ENCODE measurements around the gene LY6G5C. TPM values are rescaled to one million over a fixed set of nuclear protein-coding genes. Genes with fewer than 3 reads are reported as not detected.

LY6G5C gene
- total and polyA plus RNA-seq, 9 of the 15 experiments (the other 6 are each of a cell fraction or from before 2014, with no cell fraction given) = 0.10 to 0.67 (median 0.46) TPM; not detected in 4

DNA sequence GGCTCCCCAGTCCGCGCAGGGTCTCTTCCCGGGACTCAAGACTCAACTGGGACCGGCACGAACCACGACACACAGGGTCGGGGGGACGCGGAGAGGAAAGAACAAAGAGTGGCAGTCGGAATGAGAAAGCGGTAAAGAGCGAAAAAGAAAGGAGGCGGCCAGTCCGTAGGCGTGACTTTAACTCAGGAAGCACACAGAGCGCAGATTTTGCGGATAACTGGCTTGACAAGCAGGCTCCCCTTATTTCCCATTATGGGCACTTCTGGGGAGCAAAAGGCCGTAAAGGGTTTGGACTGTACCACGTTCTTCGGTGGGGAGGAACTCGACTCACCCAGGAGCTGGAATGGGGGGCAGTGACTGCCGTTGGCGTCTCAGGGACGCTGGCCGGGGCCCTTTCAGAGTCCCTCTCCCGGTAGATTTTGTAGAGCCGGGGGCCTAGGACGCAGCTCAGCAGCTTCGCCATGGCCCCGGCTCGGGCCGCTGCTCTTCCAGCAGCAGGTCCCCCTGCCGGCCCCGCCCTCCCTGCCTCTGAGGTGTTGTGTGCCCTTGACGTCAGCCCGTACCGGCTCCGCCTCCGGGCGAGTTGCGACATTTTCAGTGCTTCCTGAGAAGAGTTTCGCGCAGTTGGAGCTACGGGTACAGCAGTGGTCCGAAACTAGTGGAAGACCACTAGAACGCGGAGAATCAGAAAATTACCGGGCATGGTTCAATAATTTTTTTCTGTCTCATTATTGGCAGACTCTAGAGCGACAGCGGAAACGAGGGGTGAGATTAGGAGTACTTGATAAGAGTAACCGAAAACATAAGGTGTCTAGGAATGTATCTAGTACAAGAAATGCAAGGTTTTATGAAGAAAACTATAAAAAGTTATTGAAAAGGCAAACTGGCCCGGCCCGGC lies 22.2 kb upstream of the LY6G5C start, which contains the start of gene ABHD16A (continued):
- TF ChIP-seq CREB3 (tag; conservative IDR thresholded peaks at IDR 0.05; ENCODE audit: low read depth) (no peak; the same call in 1 of the 2 replicates), NBN (IDR thresholded peaks at IDR 0.05; ENCODE audit: low read depth) (peak; percentile 62), ZNF668 (CRISPR knock-in tag; IDR thresholded peaks at IDR 0.05) (peak; percentile 69; the same call in 1 of the 2 replicates), STAT5A (IDR thresholded peaks at IDR 0.05; ENCODE audit: borderline replicate concordance, low read length) (peak; percentile 23; the same call in 1 of the 2 replicates), BACH1 (tag; IDR thresholded peaks at IDR 0.05) (peak; percentile 60; the same call in 1 of the 2 replicates), ZBTB17 (CRISPR knock-in tag; IDR thresholded peaks at IDR 0.05) (peak; percentile 97), ZNF217 (CRISPR knock-in tag; IDR thresholded peaks at IDR 0.05) (no peak; the same call in 1 of the 2 replicates), ZNF133 (CRISPR knock-in tag; IDR thresholded peaks at IDR 0.05) (no peak; the same call in 1 of the 2 replicates), HMG20A (CRISPR knock-in tag; conservative IDR thresholded peaks at IDR 0.05) (no peak), MLX (CRISPR knock-in tag; conservative IDR thresholded peaks at IDR 0.05) (0 out of 4 replicates have a peak, but pooled peaks of 1 of the 2 experiments have one; percentile 21), CBX3 (IDR thresholded peaks at IDR 0.05; ENCODE audit: borderline replicate concordance in 1 of 2, low read length in 2 of 2) (peak in 1 of 2 experiments; percentile 63; a peak in 1 of 3 replicates), THAP7 (CRISPR knock-in tag; IDR thresholded peaks at IDR 0.05) (0 out of 2 replicates have a peak, but pooled peaks have one; percentile 34), ZNF57 (CRISPR knock-in tag; IDR thresholded peaks at IDR 0.05) (0 out of 2 replicates have a peak, but pooled peaks have one; percentile 31), ADNP (tag; IDR thresholded peaks at IDR 0.05) (no peak)
- TF ChIP-seq, protein P1, sequence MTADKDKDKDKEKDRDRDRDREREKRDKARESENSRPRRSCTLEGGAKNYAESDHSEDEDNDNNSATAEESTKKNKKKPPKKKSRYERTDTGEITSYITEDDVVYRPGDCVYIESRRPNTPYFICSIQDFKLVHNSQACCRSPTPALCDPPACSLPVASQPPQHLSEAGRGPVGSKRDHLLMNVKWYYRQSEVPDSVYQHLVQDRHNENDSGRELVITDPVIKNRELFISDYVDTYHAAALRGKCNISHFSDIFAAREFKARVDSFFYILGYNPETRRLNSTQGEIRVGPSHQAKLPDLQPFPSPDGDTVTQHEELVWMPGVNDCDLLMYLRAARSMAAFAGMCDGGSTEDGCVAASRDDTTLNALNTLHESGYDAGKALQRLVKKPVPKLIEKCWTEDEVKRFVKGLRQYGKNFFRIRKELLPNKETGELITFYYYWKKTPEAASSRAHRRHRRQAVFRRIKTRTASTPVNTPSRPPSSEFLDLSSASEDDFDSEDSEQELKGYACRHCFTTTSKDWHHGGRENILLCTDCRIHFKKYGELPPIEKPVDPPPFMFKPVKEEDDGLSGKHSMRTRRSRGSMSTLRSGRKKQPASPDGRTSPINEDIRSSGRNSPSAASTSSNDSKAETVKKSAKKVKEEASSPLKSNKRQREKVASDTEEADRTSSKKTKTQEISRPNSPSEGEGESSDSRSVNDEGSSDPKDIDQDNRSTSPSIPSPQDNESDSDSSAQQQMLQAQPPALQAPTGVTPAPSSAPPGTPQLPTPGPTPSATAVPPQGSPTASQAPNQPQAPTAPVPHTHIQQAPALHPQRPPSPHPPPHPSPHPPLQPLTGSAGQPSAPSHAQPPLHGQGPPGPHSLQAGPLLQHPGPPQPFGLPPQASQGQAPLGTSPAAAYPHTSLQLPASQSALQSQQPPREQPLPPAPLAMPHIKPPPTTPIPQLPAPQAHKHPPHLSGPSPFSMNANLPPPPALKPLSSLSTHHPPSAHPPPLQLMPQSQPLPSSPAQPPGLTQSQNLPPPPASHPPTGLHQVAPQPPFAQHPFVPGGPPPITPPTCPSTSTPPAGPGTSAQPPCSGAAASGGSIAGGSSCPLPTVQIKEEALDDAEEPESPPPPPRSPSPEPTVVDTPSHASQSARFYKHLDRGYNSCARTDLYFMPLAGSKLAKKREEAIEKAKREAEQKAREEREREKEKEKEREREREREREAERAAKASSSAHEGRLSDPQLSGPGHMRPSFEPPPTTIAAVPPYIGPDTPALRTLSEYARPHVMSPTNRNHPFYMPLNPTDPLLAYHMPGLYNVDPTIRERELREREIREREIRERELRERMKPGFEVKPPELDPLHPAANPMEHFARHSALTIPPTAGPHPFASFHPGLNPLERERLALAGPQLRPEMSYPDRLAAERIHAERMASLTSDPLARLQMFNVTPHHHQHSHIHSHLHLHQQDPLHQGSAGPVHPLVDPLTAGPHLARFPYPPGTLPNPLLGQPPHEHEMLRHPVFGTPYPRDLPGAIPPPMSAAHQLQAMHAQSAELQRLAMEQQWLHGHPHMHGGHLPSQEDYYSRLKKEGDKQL (CRISPR knock-in tag; IDR thresholded peaks at IDR 0.05; ENCODE audit: borderline replicate concordance) = no peak
- TF ChIP-seq, protein P2, sequence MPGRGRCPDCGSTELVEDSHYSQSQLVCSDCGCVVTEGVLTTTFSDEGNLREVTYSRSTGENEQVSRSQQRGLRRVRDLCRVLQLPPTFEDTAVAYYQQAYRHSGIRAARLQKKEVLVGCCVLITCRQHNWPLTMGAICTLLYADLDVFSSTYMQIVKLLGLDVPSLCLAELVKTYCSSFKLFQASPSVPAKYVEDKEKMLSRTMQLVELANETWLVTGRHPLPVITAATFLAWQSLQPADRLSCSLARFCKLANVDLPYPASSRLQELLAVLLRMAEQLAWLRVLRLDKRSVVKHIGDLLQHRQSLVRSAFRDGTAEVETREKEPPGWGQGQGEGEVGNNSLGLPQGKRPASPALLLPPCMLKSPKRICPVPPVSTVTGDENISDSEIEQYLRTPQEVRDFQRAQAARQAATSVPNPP (IDR thresholded peaks at IDR 0.05; ENCODE audit: borderline replicate concordance, insufficient read depth, insufficient read length) = no peak
